Adrenal gland (tissue), 12 donors: ENCODE data around the gene TENT4A. TPM values are rescaled to one million over a fixed set of nuclear protein-coding genes. Genes with fewer than 3 reads are reported as not detected.

Experiments
- DNase-seq, 7 donors: peaks; one replicate each; pipeline ENCODE4 v3.0.0-alpha.2; 2019 to 2020
- H3K27ac ChIP-seq, 5 donors: fragments of 200-600 bp; sonication (generic) in 4 of 5; 1 replicate in 3 of 5; 2 replicates in 2 of 5; pipeline versions ENCODE4 v1.5.1 to v1.8.0; 2016 to 2020; ENCODE audit warnings: mild to moderate bottlenecking in 1 of 5
- H3K27me3 ChIP-seq: fragments of 200-600 bp; 2 replicates; pipeline ENCODE4 v1.8.0; 2021
- H3K36me3 ChIP-seq, 2 donors: fragments of 200-600 bp; replicated peaks in 1 of 2; 1 replicate in 1 of 2; 2 replicates in 1 of 2; pipeline versions ENCODE4 v1.5.1 to v1.8.0; 2018 to 2022
- H3K4me1 ChIP-seq, 2 donors: fragments of 200-600 bp; replicated peaks in 1 of 2; 1 replicate in 1 of 2; 2 replicates in 1 of 2; pipeline versions ENCODE4 v1.5.1 to v1.8.0; 2018 to 2021
- H3K4me3 ChIP-seq, 4 donors: fragments of 200-600 bp; sonication (generic) in 3 of 4; one replicate each; pipeline ENCODE4 v1.5.1; 2016 to 2018
- H3K9me3 ChIP-seq, 3 donors: fragments of 200-600 bp; sonication (generic) in 1 of 3; replicated peaks in 1 of 3; 1 replicate in 2 of 3; 2 replicates in 1 of 3; pipeline versions ENCODE4 v1.5.1 to v1.8.0; 2016 to 2021
- CTCF ChIP-seq, 6 experiments: fragments of 450-650 bp in 4 of 6; fragments of 200-600 bp in 2 of 6; sonication (generic) in 1 of 6; IDR thresholded peaks; 1 replicate in 5 of 6; 2 replicates in 1 of 6; pipeline versions ENCODE4 v1.5.1 to v1.8.0; 2016 to 2021; ENCODE audit warnings: antibody characterized with exemption in 6 of 6, mild to moderate bottlenecking in 2 of 6, moderate library complexity in 1 of 6
- POLR2A ChIP-seq, 2 donors: fragments of 450-650 bp; IDR thresholded peaks; one replicate each; pipeline ENCODE4 v1.6.1; 2017; ENCODE audit warnings: antibody characterized with exemption in 2 of 2, mild to moderate bottlenecking in 2 of 2, moderate library complexity in 1 of 2
- whole genome bisulfite sequencing, 4 donors: extraction: QIAGEN DNeasy Blood & Tissue Kit in 2 of 4; methylation state at CpG; one replicate each; pipeline versions ENCODE4 v1.1.5 to v1.1.7; 2013 to 2017; 5-methylcytosine and 5-hydroxymethylcytosine counted together
- intact Hi-C, 2 donors: fragments of 100-400 bp; cut with DNase I; formaldehyde crosslinking; loops; one replicate each; pipeline versions ENCODE4 v1.14.1 to v1.15.0; 2022 to 2023
- polyA plus RNA-seq, 3 donors: library from polyadenylated mRNA; stranded (reverse); fragments of 200-250 nt in 2 of 3; fragments of 350-450 nt in 1 of 3; fragmentation: Illumina TruSeq in 1 of 3; extraction: RNeasy Lipid Tissue Mini Kit (QIAGEN cat#74804) in 1 of 3; gene quantifications; one replicate each; pipeline ENCODE4 v1.2.3, GENCODE V29; 2013 to 2014
- total RNA-seq, 9 donors: library from RNA; depleted of rRNA in 4 of 9; stranded (reverse); fragments of >200 nt in 4 of 9; fragments of 120-200 nt in 1 of 9; fragmentation: NEBNext Ultra II Directional in 1 of 9; extraction: Animal tissue kit (Norgen Biotek cat#: 25700) in 1 of 9; gene quantifications; one replicate each; pipeline versions ENCODE4 v1.1.0 to v1.2.4, GENCODE V29; 2013 to 2023
- donor health status: healthy with polysubstance abuse.
- donor health status: Bipolar disorder and iron deficiency.
- donor health status: DM: yes; HTN: yes; CAD: no.
- donor health status: DM: no; HTN: no; CAD: no.
- donor health status: DM: no; HTN: no; CAD: no.
- donor health status: DM: yes; HTN: yes; CAD: no.

The TENT4A gene
- total and polyA plus RNA-seq, 12 donors: 9.1 to 24.4 (median 14.4) TPM

GRCh38 chr5:6681682-6682081 is 31.6 kb upstream of the TENT4A start:
- no peaks in the 10 kb centered on the region for H3K4me1 ChIP-seq
- H3K36me3 ChIP-seq: no peaks in the 10 kb centered on the region
- intact Hi-C loops: no loop called here
- H3K27me3 ChIP-seq: no peaks in the 10 kb centered on the region
- no peak for DNase-seq
- H3K9me3 ChIP-seq: no peaks in the 10 kb centered on the region
- no peak overlapping the region for H3K27ac ChIP-seq
- no peak overlapping the region for H3K4me3 ChIP-seq
- no peak for TF ChIP-seq POLR2A (IDR thresholded peaks at IDR 0.05)
- 40 to 90% (median 67%) methylated on average over 2 of the region's 2 CpGs for WGBS, 4 donors

GRCh38 chr5:6682239-6682638 is 31.0 kb upstream of the TENT4A start:
- Histone ChIP-seq H3K27me3 (no peaks in the 10 kb centered on the region), H3K4me1 (peaks cover 1 to 3% of the 10 kb centered on the region in 2 donors), H3K27ac (no peak overlapping the region), H3K9me3 (no peaks in the 10 kb centered on the region), H3K36me3 (no peaks in the 10 kb centered on the region), H3K4me3 (no peak overlapping the region)
- no peak for TF ChIP-seq POLR2A (IDR thresholded peaks at IDR 0.05)
- no peak for TF ChIP-seq CTCF (IDR thresholded peaks at IDR 0.05)
- WGBS, 4 donors: 48 to 69% (median 65%) methylated on average over 10 to 11 of the region's 11 CpGs
- no peak for DNase-seq
- intact Hi-C loops: no loop called here

- Histone ChIP-seq H3K9me3 (no peaks in the 10 kb centered on the region), H3K4me3 (no peak overlapping the region), H3K27ac (no peak overlapping the region), H3K4me1 (peaks cover 3 to 4% of the 10 kb centered on the region in 2 donors), H3K36me3 (no peaks in the 10 kb centered on the region), H3K27me3 (no peaks in the 10 kb centered on the region)
- TF ChIP-seq POLR2A (IDR thresholded peaks at IDR 0.05) (no peak), CTCF (IDR thresholded peaks at IDR 0.05) (no peak)
- WGBS, 4 donors: 82 to 89% (median 83%) methylated on average over 4 to 8 of the region's 8 CpGs
- DNase-seq: no peak
- intact Hi-C loops: no loop called here
These were observed 30.0 kb upstream of the TENT4A start for GRCh38 chr5:6683241-6683640.

GRCh38 chr5:6684075-6684474 is 29.2 kb upstream of the TENT4A start:
- H3K27me3 ChIP-seq: no peaks in the 10 kb centered on the region
- TF ChIP-seq CTCF (IDR thresholded peaks at IDR 0.05): no peak
- no peak for TF ChIP-seq POLR2A (IDR thresholded peaks at IDR 0.05)
- H3K9me3 ChIP-seq: no peaks in the 10 kb centered on the region
- no peak for DNase-seq
- intact Hi-C loops: no loop called here
- H3K4me1 ChIP-seq: peaks cover 3 to 4% of the 10 kb centered on the region in 2 donors
- WGBS, 4 donors: 75 to 81% (median 78%) methylated on average over 4 of the region's 4 CpGs
- H3K4me3 ChIP-seq: no peak overlapping the region
- no peaks in the 10 kb centered on the region for H3K36me3 ChIP-seq
- no peak overlapping the region for H3K27ac ChIP-seq

GRCh38 chr5:6686501-6686900 is 26.7 kb upstream of the TENT4A start:
- WGBS, 4 donors: 38 to 50% (median 44%) methylated on average over 6 of the region's 6 CpGs
- no peak for DNase-seq
- Histone ChIP-seq H3K27me3 (no peaks in the 10 kb centered on the region), H3K9me3 (no peaks in the 10 kb centered on the region), H3K27ac (no peak overlapping the region), H3K4me3 (peak overlapping the region in 1 of 4 donors; percentile 41), H3K4me1 (peaks cover 3 to 4% of the 10 kb centered on the region in 2 donors), H3K36me3 (no peaks in the 10 kb centered on the region)
- TF ChIP-seq POLR2A (IDR thresholded peaks at IDR 0.05) (no peak), CTCF (IDR thresholded peaks at IDR 0.05) (no peak)
- intact Hi-C loops: no loop called here
